BE2C (cell line): Measurements from ENCODE around the gene INPP5A.

Experiments used
- DNase-seq: peaks from one replicate; pipeline ENCODE4 v3.0.0-alpha.2; 2020
- H3K27me3 ChIP-seq: fragments of 250-450 bp; sonication (Bioruptor Pico); 2 replicates; pipeline ENCODE4 v1.5.1; 2020; ENCODE audit warnings: mild to moderate bottlenecking
- H3K36me3 ChIP-seq: fragments of 250-450 bp; sonication (Bioruptor Pico); 2 replicates; pipeline ENCODE4 v1.5.1; 2020; ENCODE audit warnings: mild to moderate bottlenecking
- H3K4me1 ChIP-seq: fragments of 250-450 bp; sonication (Bioruptor Pico); 2 replicates; pipeline ENCODE4 v1.5.1; 2020
- H3K4me3 ChIP-seq: 2 replicates; pipeline ENCODE4 v1.5.1; 2011; ENCODE audit warnings: low read depth, low read length
- H3K9me3 ChIP-seq: fragments of 250-450 bp; sonication (Bioruptor Pico); 2 replicates; pipeline ENCODE4 v1.5.1; 2020
- CTCF ChIP-seq: IDR thresholded peaks from 2 replicates; pipeline ENCODE4 v1.5.1; 2012; ENCODE audit warnings: mild to moderate bottlenecking, low read depth, low read length

INPP5A gene

GRCh38 chr10:132753596-132753995, 216.0 kb downstream of the INPP5A start:
- H3K36me3 ChIP-seq = no peaks in the 10 kb centered on the region

GRCh38 chr10:132754071-132754470, 216.5 kb downstream of the INPP5A start:
- Histone ChIP-seq H3K27me3 (no peaks in the 10 kb centered on the region), H3K36me3 (no peaks in the 10 kb centered on the region), H3K9me3 (no peaks in the 10 kb centered on the region), H3K4me1 (no peaks in the 10 kb centered on the region), H3K4me3 (no peak overlapping the region)
- DNase-seq = no peak
- TF ChIP-seq CTCF = no peak

More at GRCh38 chr10:132753596-132753995, 216.0 kb downstream of the INPP5A start:
- TF ChIP-seq CTCF = no peak
- Histone ChIP-seq H3K9me3 (no peaks in the 10 kb centered on the region), H3K4me3 (no peak overlapping the region), H3K27me3 (no peaks in the 10 kb centered on the region), H3K4me1 (no peaks in the 10 kb centered on the region)
- DNase-seq = no peak

GRCh38 chr10:132755166-132755711, 217.7 kb downstream of the INPP5A start:
- Histone ChIP-seq H3K4me3 (no peak overlapping the region), H3K36me3 (no peaks in the 10 kb centered on the region), H3K27me3 (no peaks in the 10 kb centered on the region), H3K4me1 (no peaks in the 10 kb centered on the region), H3K9me3 (no peaks in the 10 kb centered on the region)
- no peak for TF ChIP-seq CTCF
- no peak for DNase-seq

GRCh38 chr10:132756591-132756990, 219.0 kb downstream of the INPP5A start:
- Histone ChIP-seq H3K9me3 (no peaks in the 10 kb centered on the region), H3K27me3 (no peaks in the 10 kb centered on the region), H3K4me1 (no peaks in the 10 kb centered on the region), H3K4me3 (no peak overlapping the region), H3K36me3 (no peaks in the 10 kb centered on the region)
- no peak for DNase-seq
- TF ChIP-seq CTCF = no peak

GRCh38 chr10:132757171-132757570, 219.6 kb downstream of the INPP5A start:
- Histone ChIP-seq H3K9me3 (no peaks in the 10 kb centered on the region), H3K36me3 (no peaks in the 10 kb centered on the region), H3K27me3 (no peaks in the 10 kb centered on the region), H3K4me3 (no peak overlapping the region), H3K4me1 (no peaks in the 10 kb centered on the region)
- no peak for DNase-seq
- TF ChIP-seq CTCF = no peak

- no peaks in the 10 kb centered on the region for H3K36me3 ChIP-seq
- H3K27me3 ChIP-seq = no peaks in the 10 kb centered on the region
- no peak overlapping the region for H3K4me3 ChIP-seq
- DNase-seq = no peak
- H3K9me3 ChIP-seq = no peaks in the 10 kb centered on the region
- H3K4me1 ChIP-seq = no peaks in the 10 kb centered on the region
- no peak for TF ChIP-seq CTCF
Observed at GRCh38 chr10:132758865-132759264, 221.3 kb downstream of the INPP5A start.
